Activated CD4-positive, alpha-beta T cell treated with anti-CD3 and anti-CD28 coated beads, Interleukin-2, Interleukin-6, amounts not matched to agents 100 ng/mL and 50 ng/mL, durations not matched to agents 16 hours and 8 hours (primary cell): ENCODE measurements around the gene CCDC78.
"Not testable (repeated sequence)": the region's sequence is repeated elsewhere in the genome, so short reads cannot be mapped to it uniquely, and the experiment has no call there.

Experiments
- DNase-seq: peaks from one replicate; pipeline ENCODE4 v3.0.0-alpha.2; 2020

The CCDC78 gene

DNA sequence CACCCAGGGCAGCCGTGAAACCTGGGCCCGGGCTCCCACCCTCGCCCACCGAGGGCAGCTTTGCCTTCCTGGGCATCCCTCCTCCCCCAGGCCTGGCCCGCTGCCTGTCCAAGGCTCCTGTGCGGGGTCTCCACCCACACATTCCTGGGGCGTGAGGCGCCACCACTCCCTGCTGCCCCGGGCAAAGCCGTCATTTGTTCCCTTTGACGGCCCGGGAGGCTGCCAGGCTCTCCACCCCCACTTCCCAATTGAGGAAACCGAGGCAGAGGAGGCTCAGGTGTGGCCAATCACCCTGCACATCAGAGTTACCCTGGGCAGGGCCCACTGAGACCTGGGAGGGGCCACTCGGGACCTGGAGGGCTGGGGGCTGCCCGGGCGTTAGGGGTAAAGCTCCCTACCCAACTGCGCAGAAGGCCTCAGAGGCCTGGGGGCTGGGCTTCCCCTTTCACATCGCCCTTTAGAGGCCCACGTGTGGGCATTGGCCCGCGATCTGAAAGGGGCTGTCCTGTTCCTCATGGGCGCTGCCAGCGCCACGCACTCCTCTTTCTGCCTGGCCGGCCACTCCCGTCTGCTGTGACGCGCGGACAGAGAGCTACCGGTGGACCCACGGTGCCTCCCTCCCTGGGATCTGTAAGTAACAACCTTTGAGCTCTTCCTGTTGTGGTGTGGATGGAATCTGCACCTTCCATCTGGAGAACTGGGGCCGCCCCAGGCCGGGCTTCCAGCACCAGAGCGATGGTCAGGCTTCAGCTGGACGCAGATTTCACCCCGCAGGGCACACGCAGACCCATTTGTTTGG, 34.5 kb upstream of the CCDC78 start, which contains the start of gene MSLN:
Gene MSLN (plus strand): TSS at position 190 of the 799 bp plus-strand sequence. CDS start 1,947 bp downstream, outside the sequence.
- no peak for DNase-seq

GRCh38 chr16:760065-760464, 33.8 kb upstream of the CCDC78 start:
- no peak for DNase-seq

DNA sequence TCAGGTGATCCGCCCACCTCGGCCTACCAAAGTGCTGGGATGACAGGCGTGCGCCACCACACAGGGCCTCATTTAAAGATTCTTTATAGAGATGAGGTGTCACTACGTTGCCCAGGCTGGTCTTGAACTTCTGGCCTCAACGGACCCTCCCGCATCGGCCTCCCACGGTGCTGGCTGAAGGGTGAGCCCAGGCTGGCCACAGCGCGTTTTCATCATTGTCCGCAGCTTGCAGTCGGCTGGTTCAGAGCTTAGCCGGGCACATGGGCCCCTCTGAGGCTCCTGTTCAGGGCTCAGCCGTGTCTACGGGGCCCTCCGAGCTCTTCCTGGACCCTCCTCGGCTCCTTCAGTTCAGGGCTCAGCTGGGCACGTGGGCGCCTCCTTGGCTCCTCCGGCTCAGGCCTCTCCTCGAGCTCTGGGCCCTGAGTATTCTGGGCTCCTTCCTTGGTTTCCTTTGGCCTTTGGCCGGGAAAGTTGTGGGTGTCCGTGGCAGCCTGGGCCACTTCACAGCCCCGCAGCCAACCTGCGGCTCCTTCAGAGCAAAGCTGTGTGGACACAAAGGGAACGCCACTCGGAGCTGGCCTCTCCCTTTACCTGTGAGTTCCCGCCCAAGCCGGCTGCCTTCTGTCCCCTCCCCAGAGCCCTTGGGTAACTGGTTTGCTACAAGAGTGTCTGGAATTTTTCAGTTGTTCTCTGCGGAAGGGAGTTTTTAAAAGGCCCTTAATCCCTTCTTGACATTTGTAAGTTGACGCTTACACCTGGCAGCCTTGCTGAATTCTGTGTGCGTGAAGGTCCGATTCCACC, 33.1 kb upstream of the CCDC78 start:
- no peak for DNase-seq

DNA sequence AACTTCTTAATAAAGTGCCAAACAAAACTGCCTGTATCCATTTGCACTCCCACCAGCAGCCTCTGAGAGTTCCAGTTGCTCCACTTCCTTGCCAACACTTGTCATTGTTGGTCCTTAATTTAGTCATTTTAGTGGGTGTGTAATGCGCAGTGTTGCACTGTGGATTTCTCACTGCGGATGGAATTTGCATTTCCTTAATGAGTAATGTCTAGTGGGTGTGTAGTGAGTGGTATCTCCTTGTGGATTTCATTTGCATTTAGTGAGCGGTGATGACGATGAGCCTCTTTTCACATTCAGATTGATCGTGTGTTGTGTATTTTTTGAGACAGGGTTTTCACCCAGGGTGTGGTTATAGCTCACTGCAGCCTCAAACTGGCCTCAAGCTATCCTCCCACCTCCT, 30.2 kb upstream of the CCDC78 start:
- DNase-seq, result no peak

DNA sequence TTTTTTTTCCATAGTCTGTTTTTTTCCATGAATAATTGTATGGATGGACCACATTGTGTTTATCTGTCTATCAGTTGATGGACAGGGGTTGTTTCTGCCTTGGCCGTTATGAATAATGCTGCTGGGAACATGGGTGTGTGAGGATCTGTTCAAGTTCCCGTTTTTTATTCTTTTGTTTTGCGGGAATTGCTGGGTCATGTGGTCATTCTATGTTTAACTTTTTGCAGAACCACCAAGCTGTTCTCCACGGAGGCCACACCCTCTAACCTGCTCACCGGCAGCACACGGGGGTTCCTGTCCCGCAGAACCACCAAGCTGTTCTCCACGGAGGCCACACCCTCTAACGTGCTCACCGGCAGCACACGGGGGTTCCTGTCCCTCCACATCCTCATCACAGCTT, 28.4 kb upstream of the CCDC78 start:
- no peak for DNase-seq

DNA sequence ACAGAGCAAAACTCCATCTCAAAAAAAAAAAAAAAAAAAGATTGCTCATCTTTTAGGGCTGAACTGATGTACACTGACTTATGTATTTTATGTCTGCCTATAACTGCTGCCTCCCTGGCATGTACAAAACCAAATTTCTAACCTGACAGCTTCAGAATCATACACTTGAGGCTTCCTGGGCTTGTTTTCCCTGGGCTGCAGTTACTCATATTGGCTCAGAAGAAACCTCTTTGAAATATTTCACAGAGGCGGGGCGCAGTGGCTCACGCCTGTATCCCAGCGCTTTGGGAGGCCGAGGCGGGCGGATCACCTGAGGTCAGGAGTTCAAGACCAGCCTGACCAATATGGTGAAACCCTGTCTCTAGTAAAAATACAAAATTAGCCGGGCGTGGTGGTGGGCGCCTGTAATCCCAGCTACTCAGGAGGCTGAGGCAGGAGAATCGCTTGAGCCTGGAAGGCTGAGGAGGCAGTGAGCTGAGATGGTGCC, 27.9 kb upstream of the CCDC78 start:
- DNase-seq, result not testable (repeated sequence)

GRCh38 chr16:752007-752312, 25.7 kb upstream of the CCDC78 start:
- no peak for DNase-seq

GRCh38 chr16:751152-752006, 25.1 kb upstream of the CCDC78 start:
- DNase-seq, result no peak

- DNase-seq, result no peak
Observed at GRCh38 chr16:750485-750884, 24.2 kb upstream of the CCDC78 start.

DNA sequence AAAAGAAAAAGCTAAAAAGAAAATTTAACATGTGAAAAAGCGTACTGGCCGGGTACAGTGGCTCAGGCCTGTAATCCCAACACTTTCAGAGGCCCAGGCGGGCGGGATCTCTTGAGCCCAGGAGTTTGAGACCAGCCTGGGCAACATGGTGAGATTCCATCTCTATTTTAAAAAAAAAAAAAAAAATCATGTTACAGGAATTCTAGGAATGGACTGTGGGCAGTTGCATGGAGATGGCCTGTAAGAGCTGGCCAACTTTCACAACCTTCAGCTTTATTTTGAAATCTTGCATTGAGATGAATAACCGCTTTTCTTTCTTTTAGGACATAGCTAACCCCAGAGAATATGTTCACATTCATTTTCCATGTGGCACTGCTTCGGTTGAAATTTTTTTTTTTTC, 22.8 kb upstream of the CCDC78 start:
- no peak for DNase-seq

DNA sequence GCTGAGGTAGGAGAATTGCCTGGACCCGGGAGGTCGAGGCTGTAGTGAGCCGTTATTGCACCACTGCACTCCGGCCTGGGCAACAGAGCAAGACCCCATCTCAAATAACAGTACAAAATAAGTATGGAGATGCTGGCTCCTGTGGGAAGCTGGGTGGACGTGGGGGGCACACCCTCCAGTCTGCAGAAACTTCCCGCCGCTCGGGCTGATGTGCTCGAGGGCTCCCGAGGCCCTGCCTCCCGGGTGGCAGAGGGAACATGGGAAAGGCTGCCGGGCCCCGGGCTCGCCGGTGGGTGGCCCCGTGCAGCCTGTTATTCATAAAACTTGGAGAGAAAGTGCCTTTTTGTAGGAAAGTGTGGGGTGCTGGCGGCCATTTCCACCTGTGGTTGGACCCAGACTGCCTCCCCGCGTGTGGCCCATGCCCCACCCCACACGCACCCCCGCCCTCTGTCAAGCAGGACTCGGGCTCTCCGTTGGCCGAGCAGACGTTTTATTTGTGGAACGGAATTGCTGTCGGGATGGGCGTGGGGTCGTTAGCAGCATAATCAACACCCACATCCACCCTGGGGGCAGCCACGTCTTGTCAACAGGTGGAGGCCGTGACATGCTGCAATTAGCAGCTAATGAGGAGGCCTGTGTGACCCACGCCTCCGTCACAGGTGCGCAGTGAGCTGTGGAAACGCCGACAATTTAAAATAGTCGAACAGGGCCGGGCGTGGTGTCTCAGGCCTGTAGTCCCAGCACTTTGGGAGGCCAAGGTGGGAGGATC, 21.9 kb upstream of the CCDC78 start:
- DNase-seq, result no peak

DNA sequence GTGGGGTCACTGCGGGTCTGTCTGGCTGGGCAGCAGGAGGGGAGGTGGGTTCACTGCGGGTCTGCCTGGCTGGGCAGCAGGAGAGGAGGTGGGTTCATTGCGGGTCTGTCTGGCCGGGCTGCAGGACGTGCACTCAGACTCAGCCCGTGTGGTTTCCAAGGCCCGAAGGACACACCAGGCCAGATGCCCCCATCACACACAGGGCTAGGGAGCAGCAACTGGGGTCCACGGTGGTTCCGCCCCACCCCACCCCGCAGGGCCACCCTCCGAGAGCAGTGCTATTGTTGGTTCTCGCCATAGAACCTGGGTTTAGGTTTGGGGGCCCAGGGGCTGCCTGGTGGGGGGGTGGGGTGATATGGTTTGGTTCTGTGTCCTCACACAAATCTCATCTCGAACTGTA, 20.4 kb upstream of the CCDC78 start:
- DNase-seq, result no peak

- peak; percentile 40 for DNase-seq
Observed at GRCh38 chr16:745739-746138, 19.5 kb upstream of the CCDC78 start.

- DNase-seq, result no peak
Observed at GRCh38 chr16:743794-744500, 17.7 kb upstream of the CCDC78 start.

DNA sequence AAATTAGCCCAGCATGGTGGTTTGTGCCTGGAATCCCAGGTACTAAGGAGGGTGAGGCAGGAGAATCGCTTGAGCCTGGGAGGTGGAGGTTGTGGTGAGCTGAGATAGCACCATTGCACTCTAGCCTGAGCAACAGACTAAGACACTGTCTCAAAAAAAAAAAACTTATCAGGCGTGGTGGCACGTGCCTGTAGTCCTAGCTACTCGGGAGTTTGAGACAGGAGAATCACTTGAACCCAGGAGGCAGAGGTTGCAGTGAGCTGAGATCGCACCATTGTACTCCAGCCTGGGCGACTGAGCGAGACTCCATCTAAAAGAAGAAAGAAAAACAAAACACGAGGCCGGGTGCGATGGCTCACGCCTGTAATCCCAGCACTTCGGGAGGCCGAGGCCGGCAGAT, 16.7 kb upstream of the CCDC78 start:
- not testable (repeated sequence) for DNase-seq

GRCh38 chr16:741986-742629, 15.9 kb upstream of the CCDC78 start:
- no peak for DNase-seq

DNA sequence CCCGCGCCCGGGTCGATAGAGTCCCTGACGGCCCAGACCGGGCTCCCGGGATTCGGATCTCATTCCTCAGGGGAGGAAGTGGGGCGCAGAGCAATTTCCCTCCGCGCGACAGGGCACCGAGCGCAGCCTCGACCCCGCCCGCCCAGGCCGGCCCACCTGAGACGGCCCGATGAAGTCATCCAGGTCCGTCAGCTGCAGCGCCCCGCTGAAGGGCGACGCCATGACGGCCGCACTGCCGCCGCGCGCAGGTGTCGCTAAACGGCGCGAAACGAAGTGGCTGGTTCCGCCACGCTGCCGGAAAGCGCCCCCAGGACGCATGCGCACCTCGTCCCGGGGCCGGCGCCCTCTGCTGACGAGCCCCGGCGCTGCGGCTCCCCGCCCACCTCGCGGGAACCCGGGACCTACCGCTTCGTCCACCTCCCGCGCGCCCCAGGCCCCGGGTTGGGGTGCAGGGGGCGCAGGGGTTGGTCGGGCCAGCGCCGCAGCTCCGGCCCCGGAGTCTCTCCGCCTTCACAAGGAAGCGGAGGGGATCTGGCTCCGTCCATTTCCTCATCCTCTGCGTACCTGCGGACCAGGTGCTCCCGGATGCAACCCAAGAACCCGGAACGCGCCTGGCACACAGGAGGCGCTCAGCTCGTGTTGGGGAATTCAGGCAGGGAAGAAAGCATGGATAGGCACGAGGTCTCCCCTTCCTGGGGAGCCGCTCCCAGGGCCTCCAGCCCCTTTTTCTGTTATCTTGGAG, 14.7 kb upstream of the CCDC78 start, which contains the start of gene CIAO3:
Gene CIAO3 (minus strand): TSS at position 234 of the 742 bp plus-strand sequence. CDS start 12 bp downstream, at position 222.
- DNase-seq, result peak; percentile 94

- no peak for DNase-seq
Observed at GRCh38 chr16:740459-740763, 14.2 kb upstream of the CCDC78 start.

DNA sequence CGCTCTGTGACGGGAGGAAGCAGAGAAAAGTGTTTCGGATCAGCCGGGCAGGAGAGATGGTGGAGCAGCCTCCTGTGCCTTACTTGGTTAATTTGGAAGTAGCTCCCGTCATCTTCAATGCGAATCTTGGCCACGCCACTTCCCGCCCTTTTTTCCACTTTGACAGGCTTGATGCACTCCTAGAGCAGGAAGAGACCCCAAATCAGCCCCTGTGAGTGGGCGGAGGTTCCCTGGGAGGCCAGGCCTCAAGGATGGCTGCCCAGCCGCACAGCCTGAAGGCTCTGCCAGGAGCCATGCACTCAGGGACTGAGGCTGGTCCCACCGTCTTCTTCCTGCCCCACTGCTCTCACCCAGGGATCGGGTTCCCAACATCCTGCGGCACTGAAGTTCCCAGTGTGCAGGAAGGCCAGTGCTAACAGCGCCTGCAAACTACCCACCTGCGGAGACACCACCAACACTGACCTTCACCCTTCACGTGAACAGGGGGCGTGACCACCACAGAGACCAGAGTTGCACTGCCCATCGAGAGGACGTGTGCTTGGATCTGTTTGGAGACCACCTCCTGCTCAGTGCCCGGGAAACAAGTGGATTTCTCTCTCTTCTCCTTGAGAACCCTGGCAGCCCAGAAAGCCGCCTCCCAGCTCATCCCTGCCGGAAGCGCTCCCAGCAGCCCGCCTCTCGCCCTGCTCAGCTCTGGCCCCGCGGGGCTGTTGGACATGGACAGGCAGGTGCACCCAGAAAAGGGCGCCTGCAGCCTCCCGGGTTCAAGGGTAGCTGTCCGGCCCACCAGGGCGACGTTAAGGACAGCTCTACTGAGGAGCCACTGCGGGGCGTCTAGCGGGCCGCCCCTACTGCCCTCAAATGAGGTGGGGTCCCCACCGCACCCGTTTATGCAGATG, 13.6 kb upstream of the CCDC78 start:
- DNase-seq, result no peak
